ENCODE results near the gene CIP2A. TPM values are rescaled to one million over a fixed set of nuclear protein-coding genes. Genes with fewer than 3 reads are reported as not detected.

The CIP2A gene
- 13.7 and 23.9 TPM in 2 replicates for total RNA-seq

GRCh38 chr3:108589081-108589997, at the start of gene CIP2A, which contains the start of gene DZIP3:
Gene CIP2A (minus strand): TSS chr3:108589438. CDS start chr3:108589375, 63 bp downstream.
Gene DZIP3 (plus strand): TSS chr3:108589722. CDS start chr3:108605407, 15,685 bp downstream.

GRCh38 chr3:108510496-108510895, 78.7 kb downstream of the CIP2A start, which contains the start of gene MYH15:
Gene MYH15 (minus strand): TSS chr3:108510596. CDS start chr3:108510530, 66 bp downstream.

Other genes with a start within 250 kb of the CIP2A start
- gene MYH15, start 78.8 kb downstream of the CIP2A start, total RNA-seq, result 0.06 and 0.26 TPM in 2 replicates
- gene DZIP3, start 284 bp upstream of the CIP2A start, total RNA-seq, result 11.9 and 14.5 TPM in 2 replicates
- not detected in 2 replicates for gene RETNLB, start 168.0 kb upstream of the CIP2A start, total RNA-seq
- not detected in 2 replicates for gene TRAT1, start 233.3 kb upstream of the CIP2A start, total RNA-seq

Measured in aortic smooth muscle cell (primary cell).